GM13977 (cell line): ENCODE results near the gene ZNF561.
"Not testable (repeated sequence)": the region's sequence is repeated elsewhere in the genome, so short reads cannot be mapped to it uniquely, and the experiment has no call there.

Source experiments
- DNase-seq: peaks from one replicate; pipeline ENCODE4 v3.0.0; 2012; ENCODE audit warnings: low spot score
- CTCF ChIP-seq: IDR thresholded peaks from 2 replicates; pipeline ENCODE4 v1.5.1; 2012; ENCODE audit warnings: mild to moderate bottlenecking, control low read depth; ENCODE audit not compliant: insufficient read depth; ENCODE audit errors: extremely low read depth, missing control alignments
- in situ Hi-C: fragments of 300-500 bp; cut with MboI; formaldehyde crosslinking; loops from one replicate; pipeline ENCODE4 v1.12.0; 2022; ENCODE audit warnings: low sequenced_read_pairs, low pct_unique_long_range_greater_than_20kb, mixed read lengths, inconsistent platforms; ENCODE audit not compliant: unreplicated experiment

Gene ZNF561

GRCh38 chr19:9621156-9622037 is at the start of gene ZNF561:
Gene ZNF561, minus strand, starts transcription at chr19:9621232. Its CDS starts 1,776 bp downstream, at chr19:9619456.
- no peak for TF ChIP-seq CTCF
- peak; percentile 78 for DNase-seq
- in situ Hi-C loops, result loop anchor here (10.0 to 25.0 kb wide), 2 partner anchors 173 to 484 kb away; partner anchors contain the start of genes OR7G3 and ZNF317

GRCh38 chr19:9668544-9668943 is 47.5 kb upstream of the ZNF561 start:
- in situ Hi-C loops, result no loop called here
- DNase-seq, result no peak
- TF ChIP-seq CTCF, result no peak

GRCh38 chr19:9667898-9668297 is 46.9 kb upstream of the ZNF561 start:
- TF ChIP-seq CTCF, result no peak
- no peak for DNase-seq
- in situ Hi-C loops, result no loop called here

GRCh38 chr19:9658769-9659168 is 37.7 kb upstream of the ZNF561 start:
- no peak for DNase-seq
- no peak for TF ChIP-seq CTCF
- in situ Hi-C loops, result no loop called here

- in situ Hi-C loops, DNase-seq: not testable (repeated sequence)
These were observed 32.1 kb upstream of the ZNF561 start for GRCh38 chr19:9653066-9653555.

GRCh38 chr19:9651464-9651863 is 30.4 kb upstream of the ZNF561 start:
- in situ Hi-C loops, DNase-seq: not testable (repeated sequence)

- no peak for TF ChIP-seq CTCF
- in situ Hi-C loops, result no loop called here
- DNase-seq, result no peak
These were observed 29.3 kb upstream of the ZNF561 start for GRCh38 chr19:9650345-9650744.
